HS-5 (cell line): Measurements from ENCODE around the gene PTPRM.

ENCODE experiments used
- DNase-seq: peaks from one replicate; pipeline ENCODE4 v3.0.0-alpha.2; 2012; ENCODE audit warnings: low read depth

The PTPRM gene

DNA sequence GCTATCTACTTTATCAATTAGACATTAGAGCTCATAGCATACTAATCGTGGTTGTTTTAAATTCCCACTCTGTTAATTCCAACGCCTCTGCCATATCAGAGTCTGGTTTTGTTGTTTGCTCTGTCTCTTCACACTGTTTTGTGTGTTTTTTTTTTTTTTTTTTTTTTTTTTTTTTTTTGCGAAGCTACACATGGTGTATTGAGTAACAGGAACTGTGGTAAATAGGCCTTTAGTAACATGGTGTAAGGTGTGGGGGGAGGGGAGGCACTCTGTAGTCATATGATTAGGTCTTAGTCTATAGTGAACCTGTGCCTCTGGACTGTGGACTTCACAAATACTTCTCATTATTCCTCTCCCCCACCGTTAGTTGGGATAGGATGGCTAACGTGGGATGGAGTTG lies 671.4 kb downstream of the PTPRM start:
- no peak for DNase-seq

DNA sequence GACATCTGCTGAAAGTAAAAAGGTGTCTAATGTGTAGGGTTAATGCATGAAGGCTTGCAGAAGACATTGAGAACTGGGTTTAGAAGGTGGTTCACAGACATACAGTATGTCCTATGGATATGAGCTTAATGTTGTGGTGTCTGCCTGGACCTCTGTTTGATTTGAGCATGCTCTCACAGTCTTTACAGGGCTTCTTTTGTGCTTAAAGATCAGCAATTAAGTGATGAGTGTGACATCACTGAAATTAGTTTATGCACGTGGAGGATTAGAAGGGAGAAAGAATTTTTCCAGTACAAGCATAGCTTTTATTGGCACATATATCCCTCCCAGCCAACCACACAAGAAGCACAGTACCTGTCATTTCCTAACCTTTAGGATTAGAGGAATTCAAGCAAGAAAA lies 674.6 kb downstream of the PTPRM start:
- DNase-seq, result no peak

- no peak for DNase-seq
Observed at GRCh38 chr18:8242151-8242696, 675.1 kb downstream of the PTPRM start.

DNA sequence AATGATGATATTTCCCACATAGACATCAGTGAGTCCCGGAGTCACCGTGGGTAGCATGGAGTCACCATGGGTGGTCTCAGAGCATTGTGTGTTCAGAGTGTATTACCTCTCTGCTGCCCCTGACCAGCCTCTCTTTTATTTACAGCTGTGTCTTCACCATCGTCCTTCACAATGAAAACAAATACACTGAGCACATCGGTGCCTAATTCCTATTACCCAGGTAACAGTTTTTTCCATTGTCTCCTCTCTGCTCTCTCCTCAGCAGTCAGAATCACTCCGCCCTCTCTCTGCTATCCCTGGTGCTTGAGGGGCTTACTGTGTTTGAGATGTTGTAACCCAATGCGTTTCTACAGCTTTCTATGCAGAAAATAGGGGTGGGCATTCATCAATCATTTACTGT lies 680.6 kb downstream of the PTPRM start:
- no peak for DNase-seq

DNA sequence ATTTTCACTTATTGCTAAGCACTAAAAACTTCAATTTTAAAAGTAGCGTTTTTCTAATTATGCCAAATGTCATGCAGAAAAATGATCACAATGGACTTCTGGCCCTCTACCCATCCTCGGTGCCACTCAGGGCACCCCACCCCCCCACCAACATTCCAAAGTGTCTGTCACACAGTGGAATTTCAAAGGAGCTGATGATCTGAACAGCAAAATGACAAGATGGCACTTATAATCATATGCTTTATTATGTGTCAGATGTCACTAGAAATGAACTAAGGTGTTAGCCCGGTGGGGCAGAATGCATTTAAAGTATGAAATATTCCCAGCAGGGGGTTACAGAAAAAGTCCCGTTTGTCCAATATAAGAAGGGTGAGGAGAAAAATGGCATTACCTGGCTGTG lies 681.5 kb downstream of the PTPRM start:
- no peak for DNase-seq

DNA sequence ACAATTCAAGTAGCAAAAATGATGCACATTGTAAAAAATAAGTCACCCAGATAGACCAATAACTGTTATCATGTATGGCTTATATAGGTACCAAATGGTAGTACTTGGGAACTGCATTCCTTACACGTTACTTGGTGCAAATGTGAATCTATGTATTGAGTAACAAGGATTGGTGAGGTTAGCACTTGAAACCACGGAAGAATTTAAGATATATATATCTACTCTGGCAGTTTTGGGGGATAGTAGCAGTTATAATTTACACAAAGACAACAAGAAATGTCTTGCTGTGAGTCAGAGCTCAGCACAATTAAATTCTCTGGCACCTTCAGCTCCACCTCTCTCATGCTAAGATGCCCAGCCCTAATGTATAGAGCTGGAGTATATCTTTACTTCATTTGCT lies 682.7 kb downstream of the PTPRM start:
- no peak for DNase-seq

- DNase-seq, result no peak
Observed at GRCh38 chr18:8252371-8252770, 685.3 kb downstream of the PTPRM start.

DNA sequence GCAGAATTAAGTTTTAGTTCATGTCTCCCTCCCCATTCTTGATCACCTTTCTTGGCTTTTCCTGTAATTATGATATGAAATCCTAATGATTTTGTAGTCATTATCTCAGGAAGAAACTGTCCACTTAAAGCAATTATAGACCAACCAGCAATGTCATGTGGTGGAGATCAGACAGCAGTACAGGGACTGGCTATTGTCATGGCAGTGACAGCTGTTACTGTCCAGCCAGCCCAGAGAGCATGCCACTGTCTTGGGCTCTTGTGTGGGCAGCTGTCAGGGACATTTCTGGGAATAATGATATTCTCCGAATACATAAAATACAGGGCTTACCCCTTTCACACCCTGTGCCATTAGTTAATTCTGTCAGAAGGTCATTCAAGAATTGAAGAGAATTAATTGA lies 686.8 kb downstream of the PTPRM start:
- no peak for DNase-seq

DNA sequence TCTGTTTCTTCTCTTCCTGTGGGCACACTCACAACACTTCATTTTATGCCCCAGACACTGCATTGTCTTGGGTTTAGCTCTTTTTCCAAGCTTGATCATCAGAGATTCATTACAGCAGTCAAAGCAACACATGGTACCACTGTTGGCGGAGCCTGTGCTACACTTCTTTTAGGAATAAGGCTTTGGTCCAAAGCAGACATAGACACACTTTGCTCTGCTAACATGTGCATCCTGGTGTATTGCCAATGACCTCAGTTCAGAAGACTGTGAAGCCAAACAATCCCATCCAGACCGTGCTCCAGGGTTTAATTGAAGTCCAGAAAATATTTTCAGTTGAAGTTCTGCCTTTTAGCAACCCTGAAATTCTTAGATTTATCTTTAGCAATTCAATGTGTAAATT lies 687.5 kb downstream of the PTPRM start:
- DNase-seq, result no peak

- no peak for DNase-seq
Observed at GRCh38 chr18:8257851-8258434, 690.8 kb downstream of the PTPRM start.

- no peak for DNase-seq
Observed at GRCh38 chr18:8260319-8260718, 693.2 kb downstream of the PTPRM start.

GRCh38 chr18:8260827-8261226 lies 693.7 kb downstream of the PTPRM start:
- DNase-seq, result no peak

DNA sequence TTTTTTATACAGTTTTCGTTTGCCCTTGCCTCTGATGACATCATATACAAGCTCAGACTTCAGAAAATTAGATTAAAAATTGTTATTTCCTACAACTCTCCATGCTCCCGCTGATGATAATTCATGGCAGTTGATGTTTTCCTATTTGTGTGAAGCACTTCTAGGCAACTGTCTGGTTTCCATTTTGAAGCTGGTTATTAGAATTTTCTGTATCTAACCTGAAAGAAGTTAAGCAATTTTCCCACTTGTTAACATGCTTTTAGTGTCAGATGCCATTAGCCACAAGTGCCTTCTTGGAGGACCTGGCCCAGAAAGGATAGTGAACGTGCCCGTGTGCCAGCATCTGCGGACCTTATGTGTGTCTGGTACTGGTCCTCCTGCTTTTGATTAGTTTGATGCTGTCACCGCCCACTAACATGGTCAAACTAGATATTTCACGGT lies 694.6 kb downstream of the PTPRM start:
- no peak for DNase-seq

DNA sequence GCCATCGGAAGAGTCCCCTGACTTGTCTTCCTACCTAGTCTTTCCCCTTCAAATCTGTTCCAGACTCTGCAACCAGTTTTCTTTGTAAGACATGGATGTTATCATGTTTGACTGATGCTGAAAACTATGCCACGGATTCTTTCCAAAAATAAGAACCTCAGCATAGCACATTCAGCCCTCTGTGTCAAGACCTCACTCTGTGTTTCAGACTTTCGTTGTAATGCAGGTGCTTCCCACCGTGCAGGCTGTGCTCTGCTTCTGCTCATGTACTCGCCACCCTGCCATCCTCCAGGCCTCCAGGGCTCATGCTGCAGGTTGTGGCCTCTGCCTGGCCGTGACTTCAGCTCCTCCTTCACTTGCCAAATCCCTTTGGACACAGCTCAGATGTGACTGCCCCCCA lies 695.1 kb downstream of the PTPRM start:
- no peak for DNase-seq

DNA sequence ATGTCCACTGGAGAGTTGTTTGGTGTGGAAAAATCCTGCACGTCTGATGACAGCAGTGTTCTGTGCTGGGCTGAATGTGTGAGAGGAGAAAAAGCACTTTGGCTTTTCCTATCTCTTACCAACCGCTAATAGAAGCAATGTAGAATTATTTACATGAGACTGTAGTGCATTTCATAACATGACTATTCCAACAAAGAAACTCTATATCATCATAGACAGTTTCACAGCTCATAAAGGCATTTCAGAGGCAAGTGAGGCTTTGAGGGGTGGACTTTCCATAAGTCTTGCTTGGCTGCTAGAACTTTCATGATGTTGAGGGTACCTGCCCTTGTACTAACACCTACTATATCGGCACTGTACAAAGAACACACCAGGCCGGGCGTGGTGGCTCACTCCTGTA lies 697.0 kb downstream of the PTPRM start:
- DNase-seq, result no peak

- DNase-seq, result no peak
Observed at GRCh38 chr18:8264861-8265411, 697.8 kb downstream of the PTPRM start.

DNA sequence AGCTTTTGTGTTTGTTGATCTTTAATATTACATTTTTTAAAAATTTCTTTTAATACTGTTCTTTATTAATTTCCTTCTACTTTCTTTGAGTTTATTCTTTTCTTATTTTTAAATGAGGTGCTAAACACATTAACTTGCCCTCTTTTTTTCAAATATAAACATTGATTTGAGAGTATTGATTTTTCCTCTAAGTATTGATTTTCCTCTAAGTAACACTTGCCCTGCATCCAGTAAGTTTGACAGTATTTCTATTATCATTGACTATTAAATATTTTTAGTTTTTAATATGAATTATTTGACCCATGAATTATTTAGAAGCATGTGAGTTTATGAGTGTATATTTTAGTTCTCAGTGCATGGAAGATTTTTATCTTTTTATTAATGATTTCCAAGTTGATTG lies 705.1 kb downstream of the PTPRM start:
- no peak for DNase-seq

GRCh38 chr18:8274370-8274769 lies 707.3 kb downstream of the PTPRM start:
- no peak for DNase-seq

- DNase-seq, result no peak
Observed at GRCh38 chr18:8276406-8276805, 709.3 kb downstream of the PTPRM start.

GRCh38 chr18:8277270-8277669 lies 710.2 kb downstream of the PTPRM start:
- DNase-seq, result no peak

- DNase-seq, result no peak
Observed at GRCh38 chr18:8279346-8279745, 712.2 kb downstream of the PTPRM start.

GRCh38 chr18:8279781-8280330 lies 712.7 kb downstream of the PTPRM start:
- no peak for DNase-seq

DNA sequence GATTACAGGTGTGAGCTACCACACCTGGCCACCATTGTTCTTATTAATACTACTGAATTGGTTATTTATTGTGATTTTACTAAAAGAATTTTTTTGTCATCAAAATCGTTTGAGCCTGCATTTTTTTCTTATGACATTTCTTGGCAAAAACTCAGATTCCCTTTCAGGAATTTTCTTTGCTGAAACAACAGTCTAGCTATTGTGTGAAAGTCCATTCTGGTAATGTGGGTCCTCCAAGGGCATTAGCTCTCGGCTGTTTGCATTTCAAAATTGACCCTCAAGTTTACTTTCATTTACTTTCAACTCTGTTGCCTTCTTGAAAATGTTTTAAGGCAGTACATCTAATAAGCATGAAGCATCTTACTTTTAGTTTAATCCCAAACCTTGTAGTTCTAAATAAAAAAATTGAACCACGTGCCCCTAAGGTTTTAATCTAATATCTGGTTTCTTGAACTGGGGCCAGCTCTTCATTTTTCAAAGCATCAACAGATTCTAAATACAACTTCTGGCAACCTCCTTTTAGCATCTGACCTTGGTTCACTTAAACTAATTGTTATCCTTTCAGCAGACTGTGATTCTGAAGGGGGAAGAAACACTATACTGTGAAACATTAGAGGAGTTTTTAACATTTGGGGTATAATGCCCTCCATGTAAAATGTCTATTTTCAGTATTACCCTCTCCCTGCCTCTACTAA lies 716.9 kb downstream of the PTPRM start:
- no peak for DNase-seq
